ENCODE data around the gene SLC25A25. TPM values are rescaled to one million over a fixed set of nuclear protein-coding genes. Genes with fewer than 3 reads are reported as not detected.
A peak's percentile ranks its signal among the peaks of the same experiment; 100 is the strongest.

Gene SLC25A25
- total RNA-seq, 1 experiment from 2014 or later, result 4.1 TPM

DNA sequence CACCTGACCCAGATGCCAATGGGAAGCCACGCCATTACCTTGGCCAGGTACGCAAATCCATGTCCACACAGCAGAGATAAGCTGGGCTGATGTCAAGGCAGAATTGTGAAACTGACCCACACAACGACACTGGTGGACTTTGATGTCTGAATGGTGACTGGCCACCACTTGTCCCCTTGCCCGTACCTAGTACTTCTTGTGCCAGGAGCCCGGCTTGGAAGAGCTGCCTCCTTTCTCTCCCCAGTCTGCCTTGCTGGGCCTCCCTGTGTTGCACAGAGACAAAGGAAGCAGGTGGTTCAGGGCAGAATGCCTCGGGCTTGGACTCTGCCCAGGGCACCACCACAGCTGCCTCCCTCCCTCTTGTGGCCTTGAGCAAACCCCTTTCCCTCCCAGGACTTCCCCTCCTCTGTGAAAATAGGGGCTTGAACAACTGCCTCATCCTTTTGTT, 36.2 kb downstream of the SLC25A25 start:
- Histone ChIP-seq H3K9me3 (ENCODE audit: low read length) (no peaks in the 10 kb centered on the region), H3K79me2 (ENCODE audit: low read length) (peaks cover 15% of the 10 kb centered on the region), H3K27ac (ENCODE audit: low read length) (no peak overlapping the region), H3K27me3 (ENCODE audit: low read length) (no peaks in the 10 kb centered on the region), H3K9me2 (replicated peaks; ENCODE audit: insufficient read depth, low read length) (no peaks in the 10 kb centered on the region), H3K4me3 (ENCODE audit: low read length) (no peak overlapping the region), H4K20me1 (ENCODE audit: insufficient read depth, low read depth, low read length) (0 out of 2 replicates have a peak, but pooled peaks cover 6% of the 10 kb centered on the region), H3K36me3 (ENCODE audit: insufficient read depth, low read length) (peaks cover 8% of the 10 kb centered on the region; the same call in 1 of the 2 replicates), H3K4me2 (ENCODE audit: low read depth, low read length, poor library complexity, severe bottlenecking) (no peak overlapping the region), H3K4me1 (ENCODE audit: low read length) (no peaks in the 10 kb centered on the region), H2AFZ (ENCODE audit: low read length) (no peak overlapping the region), H3K9ac (ENCODE audit: low read length) (no peak overlapping the region)
- DNase-seq, result no peak

DNA sequence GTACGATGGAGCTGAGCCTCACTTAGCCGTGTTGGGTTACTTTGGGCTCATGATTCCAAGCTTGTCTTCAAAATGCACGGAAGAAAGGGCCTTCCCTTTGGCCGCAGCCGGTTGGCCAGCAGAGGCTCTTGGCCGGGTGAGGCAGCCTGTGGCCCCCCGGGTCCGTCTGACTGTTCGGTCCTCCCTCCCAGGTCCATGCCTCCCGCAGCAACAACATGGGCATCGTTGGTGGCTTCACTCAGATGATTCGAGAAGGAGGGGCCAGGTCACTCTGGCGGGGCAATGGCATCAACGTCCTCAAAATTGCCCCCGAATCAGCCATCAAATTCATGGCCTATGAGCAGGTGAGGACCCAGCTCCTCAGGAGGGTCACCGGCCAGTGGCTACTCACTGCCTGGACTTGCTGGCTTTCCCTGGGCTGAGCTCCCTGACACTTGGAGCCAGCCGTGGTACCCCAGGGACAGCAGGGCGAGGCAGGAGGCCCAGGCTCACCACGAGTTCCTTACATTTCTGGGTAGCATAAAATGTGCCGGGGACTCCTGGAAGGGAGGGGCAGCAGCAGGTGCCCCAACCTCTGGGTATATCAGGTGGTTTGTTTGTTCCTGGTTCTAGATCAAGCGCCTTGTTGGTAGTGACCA, 37.6 kb downstream of the SLC25A25 start:
- 0 out of 2 replicates have a peak, but pooled peaks cover 6% of the 10 kb centered on the region for H4K20me1 ChIP-seq (ENCODE audit: insufficient read depth, low read depth, low read length)
- no peaks in the 10 kb centered on the region for H3K27me3 ChIP-seq (ENCODE audit: low read length)
- H3K9ac ChIP-seq (ENCODE audit: low read length), result no peak overlapping the region
- H3K36me3 ChIP-seq (ENCODE audit: insufficient read depth, low read length), result peaks cover 8% of the 10 kb centered on the region; the same call in 1 of the 2 replicates
- peaks cover under 1% of the 10 kb centered on the region; the same call in 1 of the 2 replicates for H3K79me2 ChIP-seq (ENCODE audit: low read length)
- no peaks in the 10 kb centered on the region for H3K4me1 ChIP-seq (ENCODE audit: low read length)
- H3K27ac ChIP-seq (ENCODE audit: low read length), result no peak overlapping the region
- no peaks in the 10 kb centered on the region for H3K9me3 ChIP-seq (ENCODE audit: low read length)
- no peak overlapping the region for H2AFZ ChIP-seq (ENCODE audit: low read length)
- H3K9me2 ChIP-seq (replicated peaks; ENCODE audit: insufficient read depth, low read length), result no peaks in the 10 kb centered on the region
- H3K4me3 ChIP-seq (ENCODE audit: low read length), result no peak overlapping the region
- no peak for DNase-seq
- no peak overlapping the region for H3K4me2 ChIP-seq (ENCODE audit: low read depth, low read length, poor library complexity, severe bottlenecking)

DNA sequence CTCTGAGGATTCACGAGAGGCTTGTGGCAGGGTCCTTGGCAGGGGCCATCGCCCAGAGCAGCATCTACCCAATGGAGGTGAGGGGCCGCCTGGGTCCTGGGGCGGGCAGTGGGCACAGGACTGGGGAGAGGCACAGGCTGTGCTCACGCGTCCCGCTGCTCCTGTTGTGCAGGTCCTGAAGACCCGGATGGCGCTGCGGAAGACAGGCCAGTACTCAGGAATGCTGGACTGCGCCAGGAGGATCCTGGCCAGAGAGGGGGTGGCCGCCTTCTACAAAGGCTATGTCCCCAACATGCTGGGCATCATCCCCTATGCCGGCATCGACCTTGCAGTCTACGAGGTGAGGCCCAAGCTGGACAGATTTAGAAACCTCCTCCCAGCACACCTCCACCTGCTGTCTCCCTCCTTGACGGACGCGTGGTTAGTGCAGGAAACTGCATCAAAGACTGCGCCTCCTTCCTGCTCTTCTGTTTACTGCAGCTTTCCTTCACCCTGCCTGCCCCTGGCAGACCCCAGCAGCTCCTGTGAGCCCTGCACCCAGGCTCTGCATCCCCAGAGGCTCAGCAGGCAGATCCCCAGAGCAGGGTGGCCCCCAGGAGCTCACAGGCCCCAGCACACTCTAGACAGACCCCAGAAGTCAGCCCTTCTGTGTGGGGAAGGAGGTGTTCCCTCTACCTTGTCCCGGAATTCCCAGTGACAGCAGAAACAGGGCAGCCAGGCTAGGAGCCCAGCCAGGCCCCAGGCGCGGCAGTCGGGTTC, 38.3 kb downstream of the SLC25A25 start:
- H4K20me1 ChIP-seq (ENCODE audit: insufficient read depth, low read depth, low read length), result 0 out of 2 replicates have a peak, but pooled peaks cover 6% of the 10 kb centered on the region
- H3K27ac ChIP-seq (ENCODE audit: low read length), result no peak overlapping the region
- no peaks in the 10 kb centered on the region for H3K9me3 ChIP-seq (ENCODE audit: low read length)
- H3K36me3 ChIP-seq (ENCODE audit: insufficient read depth, low read length), result peaks cover 8% of the 10 kb centered on the region; the same call in 1 of the 2 replicates
- H3K79me2 ChIP-seq (ENCODE audit: low read length), result no peaks in the 10 kb centered on the region
- DNase-seq, result peak; percentile 46
- no peak overlapping the region for H3K4me2 ChIP-seq (ENCODE audit: low read depth, low read length, poor library complexity, severe bottlenecking)
- no peak overlapping the region for H3K4me3 ChIP-seq (ENCODE audit: low read length)
- no peaks in the 10 kb centered on the region for H3K4me1 ChIP-seq (ENCODE audit: low read length)
- no peaks in the 10 kb centered on the region for H3K27me3 ChIP-seq (ENCODE audit: low read length)
- H3K9ac ChIP-seq (ENCODE audit: low read length), result no peak overlapping the region
- no peaks in the 10 kb centered on the region for H3K9me2 ChIP-seq (replicated peaks; ENCODE audit: insufficient read depth, low read length)
- no peak overlapping the region for H2AFZ ChIP-seq (ENCODE audit: low read length)

DNA sequence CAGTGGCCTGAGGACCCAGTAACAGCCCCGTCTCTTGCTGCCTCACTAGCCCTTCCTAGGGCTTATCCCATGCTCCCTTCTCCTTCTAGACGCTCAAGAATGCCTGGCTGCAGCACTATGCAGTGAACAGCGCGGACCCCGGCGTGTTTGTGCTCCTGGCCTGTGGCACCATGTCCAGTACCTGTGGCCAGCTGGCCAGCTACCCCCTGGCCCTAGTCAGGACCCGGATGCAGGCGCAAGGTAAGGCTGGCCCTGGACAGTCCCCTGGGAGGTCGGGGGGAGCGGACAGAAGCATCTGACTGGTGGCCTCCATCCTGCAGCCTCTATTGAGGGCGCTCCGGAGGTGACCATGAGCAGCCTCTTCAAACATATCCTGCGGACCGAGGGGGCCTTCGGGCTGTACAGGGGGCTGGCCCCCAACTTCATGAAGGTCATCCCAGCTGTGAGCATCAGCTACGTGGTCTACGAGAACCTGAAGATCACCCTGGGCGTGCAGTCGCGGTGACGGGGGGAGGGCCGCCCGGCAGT, 39.0 kb downstream of the SLC25A25 start:
- peaks cover 8% of the 10 kb centered on the region; the same call in 1 of the 2 replicates for H3K36me3 ChIP-seq (ENCODE audit: insufficient read depth, low read length)
- H3K9me2 ChIP-seq (replicated peaks; ENCODE audit: insufficient read depth, low read length), result no peaks in the 10 kb centered on the region
- no peak overlapping the region for H3K4me2 ChIP-seq (ENCODE audit: low read depth, low read length, poor library complexity, severe bottlenecking)
- H2AFZ ChIP-seq (ENCODE audit: low read length), result no peak overlapping the region
- no peak for DNase-seq
- 0 out of 2 replicates have a peak, but pooled peaks cover 6% of the 10 kb centered on the region for H4K20me1 ChIP-seq (ENCODE audit: insufficient read depth, low read depth, low read length)
- H3K9ac ChIP-seq (ENCODE audit: low read length), result no peak overlapping the region
- no peaks in the 10 kb centered on the region for H3K27me3 ChIP-seq (ENCODE audit: low read length)
- H3K4me1 ChIP-seq (ENCODE audit: low read length), result no peaks in the 10 kb centered on the region
- H3K4me3 ChIP-seq (ENCODE audit: low read length), result no peak overlapping the region
- no peaks in the 10 kb centered on the region for H3K9me3 ChIP-seq (ENCODE audit: low read length)
- no peaks in the 10 kb centered on the region for H3K79me2 ChIP-seq (ENCODE audit: low read length)
- H3K27ac ChIP-seq (ENCODE audit: low read length), result no peak overlapping the region

DNA sequence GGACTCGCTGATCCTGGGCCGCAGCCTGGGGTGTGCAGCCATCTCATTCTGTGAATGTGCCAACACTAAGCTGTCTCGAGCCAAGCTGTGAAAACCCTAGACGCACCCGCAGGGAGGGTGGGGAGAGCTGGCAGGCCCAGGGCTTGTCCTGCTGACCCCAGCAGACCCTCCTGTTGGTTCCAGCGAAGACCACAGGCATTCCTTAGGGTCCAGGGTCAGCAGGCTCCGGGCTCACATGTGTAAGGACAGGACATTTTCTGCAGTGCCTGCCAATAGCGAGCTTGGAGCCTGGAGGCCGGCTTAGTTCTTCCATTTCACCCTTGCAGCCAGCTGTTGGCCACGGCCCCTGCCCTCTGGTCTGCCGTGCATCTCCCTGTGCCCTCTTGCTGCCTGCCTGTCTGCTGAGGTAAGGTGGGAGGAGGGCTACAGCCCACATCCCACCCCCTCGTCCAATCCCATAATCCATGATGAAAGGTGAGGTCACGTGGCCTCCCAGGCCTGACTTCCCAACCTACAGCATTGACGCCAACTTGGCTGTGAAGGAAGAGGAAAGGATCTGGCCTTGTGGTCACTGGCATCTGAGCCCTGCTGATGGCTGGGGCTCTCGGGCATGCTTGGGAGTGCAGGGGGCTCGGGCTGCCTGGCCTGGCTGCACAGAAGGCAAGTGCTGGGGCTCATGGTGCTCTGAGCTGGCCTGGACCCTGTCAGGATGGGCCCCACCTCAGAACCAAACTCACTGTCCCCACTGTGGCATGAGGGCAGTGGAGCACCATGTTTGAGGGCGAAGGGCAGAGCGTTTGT, 39.6 kb downstream of the SLC25A25 start:
- no peak overlapping the region for H3K4me2 ChIP-seq (ENCODE audit: low read depth, low read length, poor library complexity, severe bottlenecking)
- H3K4me1 ChIP-seq (ENCODE audit: low read length), result no peaks in the 10 kb centered on the region
- H3K36me3 ChIP-seq (ENCODE audit: insufficient read depth, low read length), result peaks cover 8% of the 10 kb centered on the region; the same call in 1 of the 2 replicates
- H3K27ac ChIP-seq (ENCODE audit: low read length), result no peak overlapping the region
- DNase-seq, result no peak
- H3K9me3 ChIP-seq (ENCODE audit: low read length), result no peaks in the 10 kb centered on the region
- no peaks in the 10 kb centered on the region for H3K9me2 ChIP-seq (replicated peaks; ENCODE audit: insufficient read depth, low read length)
- no peaks in the 10 kb centered on the region for H3K27me3 ChIP-seq (ENCODE audit: low read length)
- H3K4me3 ChIP-seq (ENCODE audit: low read length), result no peak overlapping the region
- no peaks in the 10 kb centered on the region for H3K79me2 ChIP-seq (ENCODE audit: low read length)
- no peak overlapping the region for H3K9ac ChIP-seq (ENCODE audit: low read length)
- 0 out of 2 replicates have a peak, but pooled peaks cover 6% of the 10 kb centered on the region for H4K20me1 ChIP-seq (ENCODE audit: insufficient read depth, low read depth, low read length)
- H2AFZ ChIP-seq (ENCODE audit: low read length), result no peak overlapping the region

DNA sequence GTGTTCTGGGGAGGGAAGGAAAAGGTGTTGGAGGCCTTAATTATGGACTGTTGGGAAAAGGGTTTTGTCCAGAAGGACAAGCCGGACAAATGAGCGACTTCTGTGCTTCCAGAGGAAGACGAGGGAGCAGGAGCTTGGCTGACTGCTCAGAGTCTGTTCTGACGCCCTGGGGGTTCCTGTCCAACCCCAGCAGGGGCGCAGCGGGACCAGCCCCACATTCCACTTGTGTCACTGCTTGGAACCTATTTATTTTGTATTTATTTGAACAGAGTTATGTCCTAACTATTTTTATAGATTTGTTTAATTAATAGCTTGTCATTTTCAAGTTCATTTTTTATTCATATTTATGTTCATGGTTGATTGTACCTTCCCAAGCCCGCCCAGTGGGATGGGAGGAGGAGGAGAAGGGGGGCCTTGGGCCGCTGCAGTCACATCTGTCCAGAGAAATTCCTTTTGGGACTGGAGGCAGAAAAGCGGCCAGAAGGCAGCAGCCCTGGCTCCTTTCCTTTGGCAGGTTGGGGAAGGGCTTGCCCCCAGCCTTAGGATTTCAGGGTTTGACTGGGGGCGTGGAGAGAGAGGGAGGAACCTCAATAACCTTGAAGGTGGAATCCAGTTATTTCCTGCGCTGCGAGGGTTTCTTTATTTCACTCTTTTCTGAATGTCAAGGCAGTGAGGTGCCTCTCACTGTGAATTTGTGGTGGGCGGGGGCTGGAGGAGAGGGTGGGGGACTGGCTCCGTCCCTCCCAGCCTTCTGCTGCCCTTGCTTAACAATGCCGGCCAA, 40.4 kb downstream of the SLC25A25 start:
- Histone ChIP-seq H3K27me3 (ENCODE audit: low read length) (no peaks in the 10 kb centered on the region), H2AFZ (ENCODE audit: low read length) (no peak overlapping the region), H3K9ac (ENCODE audit: low read length) (no peak overlapping the region), H3K4me3 (ENCODE audit: low read length) (no peak overlapping the region), H3K27ac (ENCODE audit: low read length) (no peak overlapping the region), H3K9me3 (ENCODE audit: low read length) (no peaks in the 10 kb centered on the region), H3K4me1 (ENCODE audit: low read length) (no peaks in the 10 kb centered on the region), H3K9me2 (replicated peaks; ENCODE audit: insufficient read depth, low read length) (no peaks in the 10 kb centered on the region), H3K4me2 (ENCODE audit: low read depth, low read length, poor library complexity, severe bottlenecking) (no peak overlapping the region), H4K20me1 (ENCODE audit: insufficient read depth, low read depth, low read length) (0 out of 2 replicates have a peak, but pooled peaks cover 6% of the 10 kb centered on the region), H3K79me2 (ENCODE audit: low read length) (no peaks in the 10 kb centered on the region), H3K36me3 (ENCODE audit: insufficient read depth, low read length) (peaks cover 11% of the 10 kb centered on the region)
- no peak for DNase-seq

DNA sequence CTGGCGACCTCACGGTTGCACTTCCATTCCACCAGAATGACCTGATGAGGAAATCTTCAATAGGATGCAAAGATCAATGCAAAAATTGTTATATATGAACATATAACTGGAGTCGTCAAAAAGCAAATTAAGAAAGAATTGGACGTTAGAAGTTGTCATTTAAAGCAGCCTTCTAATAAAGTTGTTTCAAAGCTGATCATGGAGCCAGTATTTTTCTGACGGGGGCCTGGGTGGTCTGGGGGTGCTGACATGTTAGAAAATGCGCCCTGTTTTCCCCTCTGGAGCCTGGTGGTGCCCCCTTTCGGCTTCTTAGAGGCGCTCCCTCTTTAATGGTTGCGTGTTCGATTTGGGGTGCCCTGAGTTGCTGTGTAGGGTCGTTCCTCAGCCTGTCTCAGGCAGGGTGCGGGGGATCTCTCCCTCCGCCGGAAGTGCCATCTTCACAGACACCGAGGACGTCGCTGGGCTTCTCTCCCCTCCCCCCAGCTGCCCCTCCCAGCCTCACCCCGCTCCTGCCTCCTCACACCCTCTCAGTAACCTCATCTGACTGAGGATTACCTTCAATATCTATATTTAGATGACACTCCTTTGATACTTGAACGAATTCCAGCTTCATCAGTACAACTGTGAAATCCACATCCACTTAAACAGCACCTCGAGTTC, 41.1 kb downstream of the SLC25A25 start:
- no peak overlapping the region for H2AFZ ChIP-seq (ENCODE audit: low read length)

More for the DNA sequence above, 41.1 kb downstream of the SLC25A25 start:
- Histone ChIP-seq H3K9me3 (ENCODE audit: low read length) (no peaks in the 10 kb centered on the region), H3K27me3 (ENCODE audit: low read length) (no peaks in the 10 kb centered on the region), H3K36me3 (ENCODE audit: insufficient read depth, low read length) (peaks cover 13% of the 10 kb centered on the region), H3K4me2 (ENCODE audit: low read depth, low read length, poor library complexity, severe bottlenecking) (no peak overlapping the region), H3K79me2 (ENCODE audit: low read length) (no peaks in the 10 kb centered on the region), H3K9me2 (replicated peaks; ENCODE audit: insufficient read depth, low read length) (no peaks in the 10 kb centered on the region), H3K4me3 (ENCODE audit: low read length) (no peak overlapping the region), H3K27ac (ENCODE audit: low read length) (no peak overlapping the region), H3K4me1 (ENCODE audit: low read length) (no peaks in the 10 kb centered on the region), H4K20me1 (ENCODE audit: insufficient read depth, low read depth, low read length) (0 out of 2 replicates have a peak, but pooled peaks cover 6% of the 10 kb centered on the region), H3K9ac (ENCODE audit: low read length) (no peak overlapping the region)
- no peak for DNase-seq
